HepG2 (cell line): ENCODE results near the gene HTR2A. TPM values are rescaled to one million over a fixed set of nuclear protein-coding genes. Genes with fewer than 3 reads are reported as not detected.

Source experiments
- ADNP ChIP-seq: sonication (generic); formaldehyde crosslinking; IDR thresholded peaks from 2 replicates; pipeline ENCODE4 v1.4.0; 2020; ENCODE audit warnings: missing genetic modification reagents
- CHD4 ChIP-seq: fragments of 200-600 bp; sonication (generic); IDR thresholded peaks from 2 replicates; pipeline ENCODE4 v1.7.0; 2017; ENCODE audit warnings: mild to moderate bottlenecking, low read length, borderline replicate concordance
- CREB1 ChIP-seq, 2 experiments: fragments of 450-650 bp in 1 of 2; IDR thresholded peaks; 2 replicates each; pipeline ENCODE4 v1.6.1; 2016 to 2017; ENCODE audit warnings: control low read depth in 1 of 2, mild to moderate bottlenecking in 1 of 2, missing compliant biosample characterization in 1 of 2, missing genetic modification characterization in 1 of 2
- KDM1A ChIP-seq: IDR thresholded peaks from 2 replicates; pipeline ENCODE4 v1.6.1; 2016; ENCODE audit warnings: missing compliant biosample characterization
- KLF16 ChIP-seq, 2 experiments: sonication (generic) in 1 of 2; formaldehyde crosslinking in 1 of 2; IDR thresholded peaks; 2 replicates each; pipeline versions ENCODE4 v1.6.1 to v1.8.0; 2016 to 2023; ENCODE audit warnings: missing genetic modification reagents in 2 of 2, missing compliant biosample characterization in 1 of 2
- SRY ChIP-seq: sonication (generic); formaldehyde crosslinking; IDR thresholded peaks from 2 replicates; pipeline ENCODE4 v1.8.0; 2022; ENCODE audit warnings: mild to moderate bottlenecking, missing genetic modification reagents
- TEAD3 ChIP-seq: optimal IDR thresholded peaks from 2 replicates; pipeline ENCODE3; 2016; ENCODE audit warnings: borderline replicate concordance
- ZGPAT ChIP-seq: IDR thresholded peaks from 2 replicates; pipeline ENCODE4 v1.6.1; 2016; ENCODE audit warnings: mild to moderate bottlenecking
- ZHX2 ChIP-seq, 2 experiments: sonication (generic) in 1 of 2; formaldehyde crosslinking in 1 of 2; IDR thresholded peaks; 2 replicates each; pipeline versions ENCODE4 v1.6.1 to v1.9.0; 2014 to 2022; ENCODE audit warnings: antibody characterized with exemption in 1 of 2, borderline replicate concordance in 1 of 2, inconsistent platforms in 1 of 2, low read depth in 1 of 2, missing genetic modification reagents in 1 of 2
- ZNF562 ChIP-seq: sonication (generic); formaldehyde crosslinking; IDR thresholded peaks from 2 replicates; pipeline ENCODE4 v1.8.0; 2022; ENCODE audit warnings: missing genetic modification reagents, borderline replicate concordance
- ZNF629 ChIP-seq: sonication (generic); formaldehyde crosslinking; conservative IDR thresholded peaks from 2 replicates; pipeline ENCODE4 v1.5.0; 2020; ENCODE audit warnings: missing genetic modification reagents
- ZNF737 ChIP-seq: sonication (generic); formaldehyde crosslinking; IDR thresholded peaks from 2 replicates; pipeline ENCODE4 v1.5.0; 2020; ENCODE audit warnings: missing genetic modification reagents, mild to moderate bottlenecking, borderline replicate concordance
- polyA plus RNA-seq, 8 experiments: library from polyadenylated mRNA; depleted of rRNA in 3 of 8; stranded (reverse) in 7 of 8; unstranded in 1 of 8; fragments of >200 nt; fragmentation: Illumina TruSeq in 4 of 8; extraction: Trizol in 4 of 8; gene quantifications; 2 replicates each; pipeline versions ENCODE4 v1.2.1 to v1.2.3, GENCODE V29; 2011 to 2016; ENCODE audit warnings: low read depth in 4 of 8, missing spikeins in 1 of 8, mixed read lengths in 1 of 8; ENCODE audit not compliant: insufficient read depth in 1 of 8
- total RNA-seq, 5 experiments: library from RNA; depleted of rRNA; stranded (reverse); fragments of >200 nt; fragmentation: Illumina TruSeq; extraction: Trizol; gene quantifications; 2 replicates each; pipeline ENCODE4 v1.2.3, GENCODE V29; 2016; ENCODE audit warnings: low read depth in 1 of 5
- TF ChIP-seq, protein P1 (sequence below): sonication (generic); formaldehyde crosslinking; IDR thresholded peaks from 2 replicates; pipeline ENCODE4 v1.4.0; 2020; ENCODE audit warnings: low read depth, missing genetic modification reagents
- TF ChIP-seq, protein P2 (sequence below): fragments of 450-650 bp; IDR thresholded peaks from 2 replicates; pipeline ENCODE4 v1.6.1; 2017
- TF ChIP-seq, protein P3 (sequence below): sonication (generic); formaldehyde crosslinking; IDR thresholded peaks from 2 replicates; pipeline ENCODE4 v1.8.0; 2022; ENCODE audit warnings: missing genetic modification reagents, mild to moderate bottlenecking, inconsistent platforms, borderline replicate concordance

Gene HTR2A
- total and polyA plus RNA-seq, 2 of the 13 experiments (the other 11 are each of a cell fraction or from before 2014, with no cell fraction given) = not detected

- TF ChIP-seq ZHX2 (IDR thresholded peaks at IDR 0.05; ENCODE audit: low read depth) = no peak
- TF ChIP-seq ZHX2 (CRISPR knock-in tag; IDR thresholded peaks at IDR 0.05; ENCODE audit: borderline replicate concordance) = 0 out of 2 replicates have a peak, but pooled peaks have one; percentile 2
- no peak for TF ChIP-seq CREB1 (IDR thresholded peaks at IDR 0.05)
- TF ChIP-seq CREB1 (CRISPR knock-in tag; IDR thresholded peaks at IDR 0.05) = no peak
- no peak for TF ChIP-seq ADNP
- 0 out of 2 replicates have a peak, but pooled peaks have one; percentile 8 for TF ChIP-seq KDM1A (CRISPR knock-in tag)
- TF ChIP-seq ZNF737 (CRISPR knock-in tag) = no peak
- TF ChIP-seq ZGPAT = no peak
- TF ChIP-seq, protein P1, sequence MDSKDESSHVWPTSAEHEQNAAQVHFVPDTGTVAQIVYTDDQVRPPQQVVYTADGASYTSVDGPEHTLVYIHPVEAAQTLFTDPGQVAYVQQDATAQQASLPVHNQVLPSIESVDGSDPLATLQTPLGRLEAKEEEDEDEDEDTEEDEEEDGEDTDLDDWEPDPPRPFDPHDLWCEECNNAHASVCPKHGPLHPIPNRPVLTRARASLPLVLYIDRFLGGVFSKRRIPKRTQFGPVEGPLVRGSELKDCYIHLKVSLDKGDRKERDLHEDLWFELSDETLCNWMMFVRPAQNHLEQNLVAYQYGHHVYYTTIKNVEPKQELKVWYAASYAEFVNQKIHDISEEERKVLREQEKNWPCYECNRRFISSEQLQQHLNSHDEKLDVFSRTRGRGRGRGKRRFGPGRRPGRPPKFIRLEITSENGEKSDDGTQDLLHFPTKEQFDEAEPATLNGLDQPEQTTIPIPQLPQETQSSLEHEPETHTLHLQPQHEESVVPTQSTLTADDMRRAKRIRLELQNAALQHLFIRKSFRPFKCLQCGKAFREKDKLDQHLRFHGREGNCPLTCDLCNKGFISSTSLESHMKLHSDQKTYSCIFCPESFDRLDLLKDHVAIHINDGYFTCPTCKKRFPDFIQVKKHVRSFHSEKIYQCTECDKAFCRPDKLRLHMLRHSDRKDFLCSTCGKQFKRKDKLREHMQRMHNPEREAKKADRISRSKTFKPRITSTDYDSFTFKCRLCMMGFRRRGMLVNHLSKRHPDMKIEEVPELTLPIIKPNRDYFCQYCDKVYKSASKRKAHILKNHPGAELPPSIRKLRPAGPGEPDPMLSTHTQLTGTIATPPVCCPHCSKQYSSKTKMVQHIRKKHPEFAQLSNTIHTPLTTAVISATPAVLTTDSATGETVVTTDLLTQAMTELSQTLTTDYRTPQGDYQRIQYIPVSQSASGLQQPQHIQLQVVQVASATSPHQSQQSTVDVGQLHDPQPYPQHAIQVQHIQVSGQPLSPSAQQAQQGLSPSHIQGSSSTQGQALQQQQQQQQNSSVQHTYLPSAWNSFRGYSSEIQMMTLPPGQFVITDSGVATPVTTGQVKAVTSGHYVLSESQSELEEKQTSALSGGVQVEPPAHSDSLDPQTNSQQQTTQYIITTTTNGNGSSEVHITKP (CRISPR knock-in tag) = no peak
- no peak for TF ChIP-seq TEAD3
- peak; percentile 18; the same call in 1 of the 2 replicates for TF ChIP-seq CHD4
- TF ChIP-seq ZNF629 (CRISPR knock-in tag) = peak; percentile 87
- TF ChIP-seq, protein P2, sequence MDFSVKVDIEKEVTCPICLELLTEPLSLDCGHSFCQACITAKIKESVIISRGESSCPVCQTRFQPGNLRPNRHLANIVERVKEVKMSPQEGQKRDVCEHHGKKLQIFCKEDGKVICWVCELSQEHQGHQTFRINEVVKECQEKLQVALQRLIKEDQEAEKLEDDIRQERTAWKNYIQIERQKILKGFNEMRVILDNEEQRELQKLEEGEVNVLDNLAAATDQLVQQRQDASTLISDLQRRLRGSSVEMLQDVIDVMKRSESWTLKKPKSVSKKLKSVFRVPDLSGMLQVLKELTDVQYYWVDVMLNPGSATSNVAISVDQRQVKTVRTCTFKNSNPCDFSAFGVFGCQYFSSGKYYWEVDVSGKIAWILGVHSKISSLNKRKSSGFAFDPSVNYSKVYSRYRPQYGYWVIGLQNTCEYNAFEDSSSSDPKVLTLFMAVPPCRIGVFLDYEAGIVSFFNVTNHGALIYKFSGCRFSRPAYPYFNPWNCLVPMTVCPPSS = no peak
- TF ChIP-seq ZNF562 (CRISPR knock-in tag) = 0 out of 2 replicates have a peak, but pooled peaks have one; percentile 36
- TF ChIP-seq, protein P3, sequence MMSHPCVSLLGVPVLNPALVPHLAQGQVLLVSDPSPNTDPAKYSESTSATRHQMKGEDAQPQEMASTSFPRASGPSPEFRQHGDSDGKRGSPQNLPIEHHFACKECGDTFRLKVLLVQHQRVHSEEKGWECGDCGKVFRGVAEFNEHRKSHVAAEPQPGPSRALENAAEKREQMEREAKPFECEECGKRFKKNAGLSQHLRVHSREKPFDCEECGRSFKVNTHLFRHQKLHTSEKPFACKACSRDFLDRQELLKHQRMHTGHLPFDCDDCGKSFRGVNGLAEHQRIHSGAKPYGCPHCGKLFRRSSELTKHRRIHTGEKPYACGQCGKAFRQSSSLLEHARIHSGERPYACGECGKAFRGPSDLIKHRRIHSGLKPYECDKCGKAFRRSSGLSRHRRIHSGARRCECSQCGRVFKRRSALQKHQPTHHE (CRISPR knock-in tag) = no peak
- no peak for TF ChIP-seq KLF16 (CRISPR knock-in tag; IDR thresholded peaks at IDR 0.05)
- TF ChIP-seq SRY (CRISPR knock-in tag) = no peak
Observed at GRCh38 chr13:46796129-46796514, 100.7 kb downstream of the HTR2A start (continued).
